Gastrocnemius medialis (tissue), 4 donors: ENCODE results near the gene EPB41L4B. TPM values are rescaled to one million over a fixed set of nuclear protein-coding genes. Genes with fewer than 3 reads are reported as not detected.

ENCODE experiments used
- ATAC-seq, 2 donors: fragments of 150-250 bp; one replicate each; pipeline ENCODE4 v1.9.1; 2016
- DNase-seq, 2 donors: peaks; one replicate each; pipeline ENCODE4 v3.0.0-alpha.2; 2019
- H3K27ac ChIP-seq, 4 donors: fragments of 200-600 bp; sonication (generic); 1 replicate in 1 of 4; 2 replicates in 3 of 4; pipeline ENCODE4 v1.5.1; 2016 to 2018; ENCODE audit warnings: mild to moderate bottlenecking in 2 of 4, moderate library complexity in 1 of 4
- H3K27me3 ChIP-seq, 3 donors: fragments of 200-600 bp; sonication (generic) in 2 of 3; 1 replicate in 1 of 3; 2 replicates in 2 of 3; pipeline versions ENCODE4 v1.5.1 to v1.6.0; 2016 to 2019; ENCODE audit warnings: mild to moderate bottlenecking in 1 of 3, moderate library complexity in 1 of 3
- H3K36me3 ChIP-seq, 2 donors: fragments of 200-600 bp; sonication (generic) in 1 of 2; one replicate each; pipeline ENCODE4 v1.5.1; 2017 to 2018
- H3K4me1 ChIP-seq, 2 donors: fragments of 200-600 bp; sonication (generic) in 1 of 2; one replicate each; pipeline ENCODE4 v1.5.1; 2016 to 2017; ENCODE audit warnings: mild to moderate bottlenecking in 2 of 2
- H3K4me3 ChIP-seq, 4 donors: fragments of 200-600 bp; sonication (generic) in 3 of 4; 1 replicate in 1 of 4; 2 replicates in 3 of 4; pipeline ENCODE4 v1.5.1; 2016 to 2019; ENCODE audit warnings: mild to moderate bottlenecking in 2 of 4
- H3K9me3 ChIP-seq, 3 donors: fragments of 200-600 bp; sonication (generic) in 2 of 3; 1 replicate in 1 of 3; 2 replicates in 2 of 3; pipeline ENCODE4 v1.5.1; 2016 to 2019
- CTCF ChIP-seq, 5 experiments: fragments of 450-650 bp in 3 of 5; fragments of 200-600 bp in 2 of 5; sonication (generic) in 2 of 5; IDR thresholded peaks in 4 of 5; conservative IDR thresholded peaks in 1 of 5; 1 replicate in 4 of 5; 2 replicates in 1 of 5; pipeline ENCODE4 v1.5.1; 2016 to 2019; ENCODE audit warnings: antibody characterized with exemption in 5 of 5, mild to moderate bottlenecking in 3 of 5, moderate library complexity in 3 of 5
- POLR2A ChIP-seq, 2 donors: fragments of 450-650 bp; IDR thresholded peaks; one replicate each; pipeline ENCODE4 v1.6.1; 2017; ENCODE audit warnings: antibody characterized with exemption in 2 of 2, mild to moderate bottlenecking in 2 of 2, moderate library complexity in 2 of 2
- in situ Hi-C, 4 donors: fragments of 200-750 bp; cut with MboI; loops; one replicate each; pipeline versions ENCODE4 v1.15.0 to v1.8.0; 2017; ENCODE audit warnings: low sequenced_read_pairs in 4 of 4
- intact Hi-C: fragments of 100-400 bp; cut with DNase I; formaldehyde crosslinking; loops from one replicate; pipeline ENCODE4 v1.15.1; 2023; ENCODE audit warnings: low total_unique reads
- total RNA-seq, 4 donors: library from RNA; depleted of rRNA; stranded (reverse); fragments of >200 nt; gene quantifications; one replicate each; pipeline versions ENCODE4 v1.1.0 to v1.2.3, GENCODE V29; 2016

EPB41L4B gene
- total RNA-seq, 4 donors from 2014 or later = 3.8 to 6.9 (median 6.1) TPM

DNA sequence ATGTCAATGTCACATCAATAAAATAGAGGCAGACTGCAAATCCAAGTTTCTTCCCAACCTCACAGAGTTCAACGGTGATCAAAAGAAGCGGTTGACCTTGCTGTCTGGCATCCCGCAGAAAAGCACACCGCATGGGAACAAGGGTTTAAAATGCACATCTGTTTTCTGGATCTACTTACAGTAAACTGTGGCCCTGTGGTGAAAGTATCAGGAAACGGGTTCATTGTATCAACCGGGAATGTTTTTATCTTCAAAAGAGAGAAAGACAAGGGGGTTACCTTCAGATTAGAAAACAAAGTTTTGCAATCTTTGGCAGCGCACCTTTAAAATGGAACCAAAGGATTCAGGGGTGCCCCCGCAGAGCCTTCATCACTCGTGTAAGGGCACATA lies 138.3 kb downstream of the EPB41L4B start:
- Histone ChIP-seq H3K4me3 (no peak overlapping the region), H3K27ac (no peak overlapping the region), H3K36me3 (no peaks in the 10 kb centered on the region), H3K9me3 (no peaks in the 10 kb centered on the region), H3K4me1 (no peaks in the 10 kb centered on the region), H3K27me3 (no peaks in the 10 kb centered on the region)
- DNase-seq (no peak), ATAC-seq (no peak)
- intact Hi-C loops (loop anchor here (2.0 kb wide), 1 partner anchor 138 kb away; the partner anchor contains the start of gene EPB41L4B), in situ Hi-C loops (no loop called here)
- TF ChIP-seq POLR2A (IDR thresholded peaks at IDR 0.05) (no peak), CTCF (IDR thresholded peaks at IDR 0.05 in 4 of 5, conservative IDR thresholded peaks at IDR 0.05 in 1 of 5) (no peak)

- DNase-seq (no peak), ATAC-seq (no peak)
- no peaks in the 10 kb centered on the region for H3K9me3 ChIP-seq
- no peak overlapping the region for H3K27ac ChIP-seq
- no peaks in the 10 kb centered on the region for H3K27me3 ChIP-seq
- H3K4me1 ChIP-seq = no peaks in the 10 kb centered on the region
- in situ Hi-C loops = no loop called here
- no peak for TF ChIP-seq POLR2A (IDR thresholded peaks at IDR 0.05)
- no peak for TF ChIP-seq CTCF (IDR thresholded peaks at IDR 0.05 in 4 of 5, conservative IDR thresholded peaks at IDR 0.05 in 1 of 5)
- no peak overlapping the region for H3K4me3 ChIP-seq
- H3K36me3 ChIP-seq = no peaks in the 10 kb centered on the region
- intact Hi-C loops = no loop called here
Measured at GRCh38 chr9:109181284-109181683, 139.6 kb downstream of the EPB41L4B start.

DNA sequence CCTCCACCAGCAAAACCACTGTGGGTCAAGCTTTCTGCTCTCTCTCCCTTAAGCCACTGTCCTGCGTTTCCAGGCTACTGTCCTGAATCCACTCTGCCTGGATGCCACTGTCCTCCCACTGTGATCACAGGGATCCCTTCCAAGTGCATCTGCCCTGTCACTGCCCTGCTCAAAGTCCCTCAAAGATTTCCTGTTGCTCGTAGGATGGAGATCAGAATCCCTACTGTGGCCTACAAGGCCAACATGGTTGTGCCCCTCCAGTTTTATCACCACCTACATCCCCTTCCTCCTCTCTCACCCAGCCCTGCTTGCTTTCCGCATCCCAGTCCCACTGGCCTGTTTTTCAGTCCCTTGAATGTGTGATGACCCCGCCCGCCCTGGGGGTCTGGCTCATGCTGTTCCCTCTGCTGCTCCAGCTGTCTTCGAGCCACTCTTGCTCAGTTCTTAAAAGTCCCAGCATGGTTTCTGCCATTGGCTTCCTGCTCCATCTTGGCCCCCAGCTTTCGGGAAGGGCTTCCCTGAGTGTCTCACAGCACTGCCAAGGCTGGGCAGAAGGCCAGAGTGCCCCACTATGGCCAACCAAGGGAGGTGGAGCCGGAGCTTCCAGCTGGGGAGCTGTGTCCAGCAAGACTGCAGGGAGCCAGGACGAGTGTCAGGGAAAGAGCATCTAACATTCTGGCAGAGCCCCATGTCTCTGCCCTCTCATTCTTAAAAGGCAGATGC lies 140.9 kb downstream of the EPB41L4B start:
- Histone ChIP-seq H3K36me3 (no peaks in the 10 kb centered on the region), H3K27ac (no peak overlapping the region), H3K9me3 (no peaks in the 10 kb centered on the region), H3K27me3 (no peaks in the 10 kb centered on the region), H3K4me1 (no peaks in the 10 kb centered on the region), H3K4me3 (no peak overlapping the region)
- no peak for TF ChIP-seq CTCF (IDR thresholded peaks at IDR 0.05 in 4 of 5, conservative IDR thresholded peaks at IDR 0.05 in 1 of 5)
- TF ChIP-seq POLR2A (IDR thresholded peaks at IDR 0.05) = no peak
- in situ Hi-C loops = no loop called here
- intact Hi-C loops = no loop called here
- no peak for ATAC-seq
- no peak for DNase-seq

DNA sequence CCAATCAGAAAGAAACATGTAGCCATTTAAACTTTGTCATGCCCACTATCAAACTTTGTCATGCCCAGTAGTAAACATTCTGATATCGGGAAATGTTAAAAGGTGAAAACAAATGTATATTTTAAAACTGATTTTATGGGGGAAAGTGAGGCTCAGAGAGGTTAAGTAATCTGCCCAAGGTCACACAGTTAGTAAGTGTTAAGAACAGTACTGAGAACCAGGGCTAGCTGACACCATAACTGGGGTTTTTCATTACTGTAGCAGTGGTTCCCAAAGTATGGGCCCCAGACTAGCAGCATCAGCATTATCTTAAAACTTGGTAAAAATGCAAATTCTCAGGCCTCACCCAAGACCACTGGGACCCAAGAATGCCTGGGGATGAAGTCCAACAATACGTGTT lies 143.9 kb downstream of the EPB41L4B start:
- ATAC-seq (no peak), DNase-seq (no peak)
- H3K27me3 ChIP-seq = no peaks in the 10 kb centered on the region
- in situ Hi-C loops (no loop called here), intact Hi-C loops (no loop called here)
- no peaks in the 10 kb centered on the region for H3K4me1 ChIP-seq
- H3K36me3 ChIP-seq = no peaks in the 10 kb centered on the region
- H3K27ac ChIP-seq = no peak overlapping the region
- no peaks in the 10 kb centered on the region for H3K9me3 ChIP-seq
- H3K4me3 ChIP-seq = no peak overlapping the region
- TF ChIP-seq POLR2A (IDR thresholded peaks at IDR 0.05) (no peak), CTCF (IDR thresholded peaks at IDR 0.05 in 4 of 5, conservative IDR thresholded peaks at IDR 0.05 in 1 of 5) (no peak)

GRCh38 chr9:109176386-109176785 lies 144.5 kb downstream of the EPB41L4B start:
- H3K4me3 ChIP-seq = no peak overlapping the region
- H3K27me3 ChIP-seq = no peaks in the 10 kb centered on the region
- ATAC-seq (no peak), DNase-seq (no peak)
- intact Hi-C loops = no loop called here
- no peaks in the 10 kb centered on the region for H3K36me3 ChIP-seq
- H3K9me3 ChIP-seq = no peaks in the 10 kb centered on the region
- in situ Hi-C loops = no loop called here
- H3K4me1 ChIP-seq = no peaks in the 10 kb centered on the region
- no peak overlapping the region for H3K27ac ChIP-seq
- TF ChIP-seq POLR2A (IDR thresholded peaks at IDR 0.05) = no peak
- no peak for TF ChIP-seq CTCF (IDR thresholded peaks at IDR 0.05 in 4 of 5, conservative IDR thresholded peaks at IDR 0.05 in 1 of 5)
